HepG2 (cell line): ENCODE measurements around the gene DSE. TPM values are rescaled to one million over a fixed set of nuclear protein-coding genes. Genes with fewer than 3 reads are reported as not detected.

Experiments used
- ATAC-seq: fragments of 200-7000 bp; cut with Tn5 transposase; 3 replicates; pipeline ENCODE4 v1.9.1; 2020; ENCODE audit warnings: mild to moderate bottlenecking, moderate library complexity
- BruUV-seq: library from RNA; stranded (reverse); fragments of 400-500 nt; replicated peaks from 2 replicates; lab custom pipeline; 2021; lab: Mats Ljungman, UMichigan
- CTCF ChIA-PET: fragments of 300-600 bp; formaldehyde crosslinking; extraction: SDS; loops from one replicate; lab custom pipeline; 2021; ENCODE audit warnings: low total read pairs, inconsistent platforms, low intra/inter-chr PET ratio; lab: Yijun Ruan, JAX
- POLR2A ChIA-PET: fragments of 350-600 bp; sonication (Branson Sonifier 250); formaldehyde crosslinking; loops from one replicate; lab custom pipeline; 2020; ENCODE audit warnings: antibody characterized with exemption, inconsistent platforms; lab: Yijun Ruan, JAX
- DNase-seq: peaks from one replicate; pipeline ENCODE4 v3.0.0-alpha.2; 2015; ENCODE audit warnings: low spot score
- FAIRE-seq: peaks from 3 replicates; lab custom pipeline; 2011; peaks lifted over from hg19 to GRCh38; lab: Jason Lieb, UNC
- H2AFZ ChIP-seq: one replicate; pipeline ENCODE4 v1.6.1; 2011; ENCODE audit warnings: low read length, inconsistent platforms
- H3K27ac ChIP-seq: fragments of 300-600 bp; 3 replicates; pipeline ENCODE4 v1.8.0; 2011; ENCODE audit warnings: mixed run types, mild to moderate bottlenecking, mixed read lengths, low read length, inconsistent platforms; ENCODE audit not compliant: insufficient read depth; ENCODE audit errors: extremely low read length
- H3K27me3 ChIP-seq, 2 experiments: fragments of 200-600 bp in 1 of 2; 2 replicates in 1 of 2; 3 replicates in 1 of 2; pipeline versions ENCODE4 v1.6.0 to v1.8.0; 2011; ENCODE audit warnings: low read length in 2 of 2, mild to moderate bottlenecking in 2 of 2, moderate library complexity in 2 of 2, inconsistent platforms in 1 of 2; ENCODE audit not compliant: insufficient read depth in 2 of 2, control insufficient read depth in 1 of 2
- H3K36me3 ChIP-seq, 2 experiments: fragments of 200-600 bp in 1 of 2; replicated peaks in 1 of 2; 2 replicates in 1 of 2; 3 replicates in 1 of 2; pipeline versions ENCODE4 v1.5.1 to v1.8.0; 2011; ENCODE audit warnings: low read length in 2 of 2, inconsistent platforms in 1 of 2; ENCODE audit not compliant: insufficient read depth in 2 of 2, control insufficient read depth in 1 of 2
- H3K4me1 ChIP-seq: 2 replicates; pipeline ENCODE4 v1.5.1; 2012; ENCODE audit warnings: low read length, inconsistent platforms; ENCODE audit not compliant: insufficient read depth
- H3K4me2 ChIP-seq: 2 replicates; pipeline ENCODE4 v1.6.0; 2011; ENCODE audit warnings: low read depth, low read length, inconsistent platforms
- H3K4me3 ChIP-seq, 3 experiments: fragments of 200-600 bp in 1 of 3; sonication (generic), shearing (Covaris generic) in 1 of 3; replicated peaks in 1 of 3; 2 replicates each; pipeline ENCODE4 v1.5.1; 2011 to 2016; ENCODE audit warnings: low read length in 3 of 3, inconsistent platforms in 2 of 3, low read depth in 2 of 3, mild to moderate bottlenecking in 2 of 3, control low read depth in 1 of 3, mixed read lengths in 1 of 3; ENCODE audit not compliant: insufficient read depth in 1 of 3
- H3K79me2 ChIP-seq: one replicate; pipeline ENCODE4 v1.6.1; 2011; ENCODE audit warnings: low read length, inconsistent platforms; ENCODE audit not compliant: insufficient read depth
- H3K9ac ChIP-seq: 2 replicates; pipeline ENCODE4 v1.6.0; 2011; ENCODE audit warnings: mild to moderate bottlenecking, low read depth, low read length, inconsistent platforms; ENCODE audit not compliant: insufficient read depth
- H3K9me3 ChIP-seq: 2 replicates; pipeline ENCODE4 v1.5.1; 2012; ENCODE audit warnings: mild to moderate bottlenecking, low read length
- H4K20me1 ChIP-seq: 2 replicates; pipeline ENCODE4 v1.6.0; 2011; ENCODE audit warnings: inconsistent platforms, mild to moderate bottlenecking, low read length, moderate library complexity; ENCODE audit not compliant: insufficient read depth
- RAD21 ChIP-seq: fragments of 450-650 bp; formaldehyde crosslinking; IDR thresholded peaks from 2 replicates; pipeline ENCODE4 v1.5.0; 2020; ENCODE audit warnings: mild to moderate bottlenecking
- RNF2 ChIP-seq: fragments of 450-650 bp; conservative IDR thresholded peaks from 2 replicates; pipeline ENCODE4 v1.6.1; 2016; ENCODE audit warnings: low read depth
- RORA ChIP-seq: sonication (generic); formaldehyde crosslinking; IDR thresholded peaks from 2 replicates; pipeline ENCODE4 v1.5.0; 2020; ENCODE audit warnings: mild to moderate bottlenecking, missing genetic modification reagents, moderate library complexity
- ZFP1 ChIP-seq: IDR thresholded peaks from 2 replicates; pipeline ENCODE4 v1.6.1; 2016
- ZNF292 ChIP-seq: sonication (generic); formaldehyde crosslinking; IDR thresholded peaks from 2 replicates; pipeline ENCODE4 v1.8.1; 2022; ENCODE audit warnings: mild to moderate bottlenecking, low read depth, missing genetic modification reagents, borderline replicate concordance
- ZNF362 ChIP-seq: sonication (generic); formaldehyde crosslinking; IDR thresholded peaks from 2 replicates; pipeline ENCODE4 v1.4.0; 2020; ENCODE audit warnings: missing genetic modification reagents, mild to moderate bottlenecking, borderline replicate concordance
- ZNF484 ChIP-seq: sonication (generic); formaldehyde crosslinking; IDR thresholded peaks from 2 replicates; pipeline ENCODE4 v1.5.1; 2020; ENCODE audit warnings: mild to moderate bottlenecking, low read depth, missing genetic modification reagents, borderline replicate concordance
- ZNF639 ChIP-seq: conservative IDR thresholded peaks from 2 replicates; pipeline ENCODE4 v1.6.1; 2018; ENCODE audit warnings: missing genetic modification reagents
- ZNF883 ChIP-seq: sonication (generic); formaldehyde crosslinking; IDR thresholded peaks from 2 replicates; pipeline ENCODE4 v1.5.1; 2020; ENCODE audit warnings: mild to moderate bottlenecking, missing genetic modification reagents; ENCODE audit errors: not compliant biosample characterization
- WGBS: methylation state at CpG from one replicate; pipeline ENCODE4 v1.1.6; 2017; ENCODE audit warnings: low lambda C conversion rate; 5-methylcytosine and 5-hydroxymethylcytosine counted together
- in situ Hi-C: cut with HindIII; loops from 2 replicates; pipeline ENCODE4 v1.10.0; 2017; ENCODE audit warnings: low pct_unique_long_range_greater_than_20kb; ENCODE audit not compliant: extremely low pct_ligation_motif_present
- intact Hi-C: fragments of 100-400 bp; cut with micrococcal nuclease; formaldehyde crosslinking; loops from one replicate; pipeline ENCODE4 v1.10.0; 2022; ENCODE audit not compliant: unreplicated experiment
- polyA plus RNA-seq, 8 experiments: library from polyadenylated mRNA; depleted of rRNA in 3 of 8; stranded (reverse) in 7 of 8; unstranded in 1 of 8; fragments of >200 nt; fragmentation: Illumina TruSeq in 4 of 8; extraction: Trizol in 4 of 8; gene quantifications; 2 replicates each; pipeline versions ENCODE4 v1.2.1 to v1.2.3, GENCODE V29; 2011 to 2016; ENCODE audit warnings: low read depth in 4 of 8, missing spikeins in 1 of 8, mixed read lengths in 1 of 8; ENCODE audit not compliant: insufficient read depth in 1 of 8
- total RNA-seq, 5 experiments: library from RNA; depleted of rRNA; stranded (reverse); fragments of >200 nt; fragmentation: Illumina TruSeq; extraction: Trizol; gene quantifications; 2 replicates each; pipeline ENCODE4 v1.2.3, GENCODE V29; 2016; ENCODE audit warnings: low read depth in 1 of 5
- TF ChIP-seq, protein P1 (sequence below): sonication (generic); formaldehyde crosslinking; IDR thresholded peaks from 2 replicates; pipeline ENCODE4 v1.8.0; 2022; ENCODE audit warnings: missing genetic modification reagents, mild to moderate bottlenecking, inconsistent platforms, borderline replicate concordance

Gene DSE
- total and polyA plus RNA-seq, 2 of the 13 experiments (the other 11 are each of a cell fraction or from before 2014, with no cell fraction given) = 2.6 to 4.6 TPM

GRCh38 chr6:116400328-116400727 lies 29.6 kb downstream of the DSE start:
- TF ChIP-seq RORA (CRISPR knock-in tag) (no peak), ZNF292 (CRISPR knock-in tag) (no peak), ZFP1 (no peak), ZNF484 (CRISPR knock-in tag) (no peak), RNF2 (no peak), RAD21 (CRISPR knock-in tag) (no peak), ZNF362 (no peak), ZNF883 (CRISPR knock-in tag) (no peak), ZNF639 (CRISPR knock-in tag) (no peak)
- TF ChIP-seq, protein P1, sequence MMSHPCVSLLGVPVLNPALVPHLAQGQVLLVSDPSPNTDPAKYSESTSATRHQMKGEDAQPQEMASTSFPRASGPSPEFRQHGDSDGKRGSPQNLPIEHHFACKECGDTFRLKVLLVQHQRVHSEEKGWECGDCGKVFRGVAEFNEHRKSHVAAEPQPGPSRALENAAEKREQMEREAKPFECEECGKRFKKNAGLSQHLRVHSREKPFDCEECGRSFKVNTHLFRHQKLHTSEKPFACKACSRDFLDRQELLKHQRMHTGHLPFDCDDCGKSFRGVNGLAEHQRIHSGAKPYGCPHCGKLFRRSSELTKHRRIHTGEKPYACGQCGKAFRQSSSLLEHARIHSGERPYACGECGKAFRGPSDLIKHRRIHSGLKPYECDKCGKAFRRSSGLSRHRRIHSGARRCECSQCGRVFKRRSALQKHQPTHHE = no peak
- intact Hi-C loops = no loop called here
- Histone ChIP-seq H3K27ac (no peak overlapping the region), H2AFZ (no peak overlapping the region), H3K79me2 (no peaks in the 10 kb centered on the region), H4K20me1 (no peaks in the 10 kb centered on the region), H3K4me1 (peaks cover 8% of the 10 kb centered on the region), H3K4me3 (no peak overlapping the region), H3K9ac (no peak overlapping the region), H3K9me3 (no peaks in the 10 kb centered on the region), H3K36me3 (no peaks in the 10 kb centered on the region), H3K27me3 (0 out of 5 replicates have a peak, but pooled peaks cover 1 to 3% of the 10 kb centered on the region in 2 experiments), H3K4me2 (no peak overlapping the region)
- POLR2A ChIA-PET = no interaction called here
- DNase-seq (no peak), FAIRE-seq (no peak), ATAC-seq (no peak)
- CTCF ChIA-PET = no interaction called here
- no TSS peak for BruUV-seq
- 98% methylated on average over 1 of the region's 1 CpG for WGBS
- in situ Hi-C loops = no loop called here
